Germinal center (tissue), 1 donor: Measurements from ENCODE around the gene AP1AR.
A peak's percentile ranks its signal among the peaks of the same experiment; 100 is the strongest.
"Not testable (repeated sequence)": the region's sequence is repeated elsewhere in the genome, so short reads cannot be mapped to it uniquely, and the experiment has no call there.

Experiments
- DNase-seq: peaks from one replicate; pipeline ENCODE4 v3.0.0; 2012; ENCODE audit warnings: mixed read lengths, low spot score

AP1AR gene

GRCh38 chr4:112231779-112232713 lies at the start of gene AP1AR:
AP1AR (plus strand) TSS chr4:112231787; CDS start chr4:112232092, 305 bp downstream.
- peak; percentile 92 for DNase-seq

- no peak for DNase-seq
Measured at GRCh38 chr4:112182604-112183003, 49.0 kb upstream of the AP1AR start.

- DNase-seq: no peak
Measured at GRCh38 chr4:112183252-112183651, 48.3 kb upstream of the AP1AR start.

GRCh38 chr4:112184438-112184837 lies 47.1 kb upstream of the AP1AR start:
- no peak for DNase-seq

GRCh38 chr4:112185334-112185733 lies 46.3 kb upstream of the AP1AR start:
- DNase-seq: no peak

- DNase-seq: no peak
Measured at GRCh38 chr4:112185740-112186670, 45.6 kb upstream of the AP1AR start.

GRCh38 chr4:112189754-112190153 lies 41.8 kb upstream of the AP1AR start:
- DNase-seq: no peak

- DNase-seq: no peak
Measured at GRCh38 chr4:112190684-112191083, 40.9 kb upstream of the AP1AR start.

GRCh38 chr4:112196461-112196860 lies 35.1 kb upstream of the AP1AR start:
- DNase-seq: no peak

GRCh38 chr4:112199041-112199440 lies 32.5 kb upstream of the AP1AR start:
- no peak for DNase-seq

GRCh38 chr4:112201915-112202505 lies 29.6 kb upstream of the AP1AR start:
- no peak for DNase-seq

GRCh38 chr4:112203593-112203992 lies 28.0 kb upstream of the AP1AR start:
- DNase-seq: no peak

GRCh38 chr4:112206431-112206830 lies 25.2 kb upstream of the AP1AR start:
- DNase-seq: no peak

GRCh38 chr4:112208137-112209095 lies 23.2 kb upstream of the AP1AR start:
- not testable (repeated sequence) for DNase-seq

GRCh38 chr4:112210777-112211176 lies 20.8 kb upstream of the AP1AR start:
- DNase-seq: no peak

GRCh38 chr4:112213091-112213490 lies 18.5 kb upstream of the AP1AR start:
- no peak for DNase-seq

- DNase-seq: no peak
Measured at GRCh38 chr4:112213856-112214255, 17.7 kb upstream of the AP1AR start.

- no peak for DNase-seq
Measured at GRCh38 chr4:112214390-112215264, 17.0 kb upstream of the AP1AR start.

- DNase-seq: no peak
Measured at GRCh38 chr4:112219826-112220366, 11.7 kb upstream of the AP1AR start.
